ENCODE measurements around the gene RASA1.

Gene RASA1

GRCh38 chr5:87367243-87367642 is 99.6 kb downstream of the RASA1 start:
- no peak for DNase-seq (ENCODE audit: low spot score)
- TF ChIP-seq CTCF (IDR thresholded peaks at IDR 0.05; ENCODE audit: extremely low read depth, insufficient read depth, missing control alignments), result no peak
- in situ Hi-C loops (cut with MboI; ENCODE audit: low pct_unique_long_range_greater_than_20kb, low sequenced_read_pairs, unreplicated experiment), result no loop called here

DNA sequence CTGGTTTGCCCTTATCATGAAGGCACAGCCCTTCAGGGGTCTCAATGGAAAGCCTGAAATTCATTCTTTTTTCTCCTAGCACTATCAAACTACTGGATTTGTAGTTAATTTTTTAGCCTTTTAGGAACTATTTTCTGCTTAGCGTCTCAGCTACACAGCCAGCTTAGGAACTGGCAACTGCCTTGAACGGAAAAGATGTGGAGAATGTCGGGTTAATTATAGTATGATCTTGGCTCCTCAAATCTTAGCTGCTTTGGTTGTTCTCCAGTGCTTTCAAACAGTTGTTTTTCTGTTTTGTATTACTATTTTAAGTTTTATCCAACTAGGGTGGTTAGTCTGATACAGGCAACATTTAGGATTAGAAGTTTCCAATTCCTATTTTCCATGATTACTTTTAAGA is 100.9 kb downstream of the RASA1 start:
- in situ Hi-C loops (cut with MboI; ENCODE audit: low pct_unique_long_range_greater_than_20kb, low sequenced_read_pairs, unreplicated experiment), result no loop called here
- DNase-seq (ENCODE audit: low spot score), result no peak
- no peak for TF ChIP-seq CTCF (IDR thresholded peaks at IDR 0.05; ENCODE audit: extremely low read depth, insufficient read depth, missing control alignments)

DNA sequence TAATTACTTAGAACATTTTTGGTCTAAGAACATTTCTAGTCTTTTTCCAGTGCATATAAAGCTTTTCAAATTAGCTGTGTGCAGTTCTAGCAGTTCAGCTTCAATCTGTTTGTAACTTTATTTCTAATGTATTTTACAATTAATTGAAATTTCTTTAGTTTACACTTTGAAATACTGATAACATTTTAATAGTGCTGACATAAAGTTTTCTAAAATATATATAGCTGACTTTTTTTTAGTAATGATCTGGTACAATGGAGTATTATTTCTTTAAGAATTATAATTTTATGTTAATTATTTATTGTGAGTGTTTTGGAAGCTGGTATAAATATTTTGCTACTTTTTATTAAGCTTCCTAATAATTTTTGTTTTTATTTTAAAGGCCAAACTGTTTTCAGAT is 101.7 kb downstream of the RASA1 start:
- no peak for DNase-seq (ENCODE audit: low spot score)
- in situ Hi-C loops (cut with MboI; ENCODE audit: low pct_unique_long_range_greater_than_20kb, low sequenced_read_pairs, unreplicated experiment), result no loop called here
- no peak for TF ChIP-seq CTCF (IDR thresholded peaks at IDR 0.05; ENCODE audit: extremely low read depth, insufficient read depth, missing control alignments)

GRCh38 chr5:87372705-87373104 is 105.0 kb downstream of the RASA1 start:
- no peak for DNase-seq (ENCODE audit: low spot score)
- in situ Hi-C loops (cut with MboI; ENCODE audit: low pct_unique_long_range_greater_than_20kb, low sequenced_read_pairs, unreplicated experiment), result no loop called here
- no peak for TF ChIP-seq CTCF (IDR thresholded peaks at IDR 0.05; ENCODE audit: extremely low read depth, insufficient read depth, missing control alignments)

DNA sequence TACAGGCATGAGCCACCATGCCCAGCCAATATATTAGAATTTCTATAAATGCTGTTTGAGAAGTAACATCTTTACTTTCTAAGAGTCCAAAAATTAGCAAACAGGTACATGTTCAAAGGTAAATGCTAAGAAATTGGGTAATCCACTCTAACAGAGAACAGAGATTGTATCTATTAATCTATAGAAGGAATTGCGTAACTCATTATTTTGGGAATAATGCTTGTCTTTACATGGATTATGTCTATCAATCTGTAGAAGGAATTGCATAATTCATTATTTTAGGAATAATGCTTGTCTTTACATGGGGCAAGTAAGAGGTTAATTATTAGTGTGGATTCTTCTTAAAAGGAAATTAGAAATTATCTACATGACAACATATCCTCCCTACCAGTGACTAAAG is 114.5 kb downstream of the RASA1 start:
- TF ChIP-seq CTCF (IDR thresholded peaks at IDR 0.05; ENCODE audit: extremely low read depth, insufficient read depth, missing control alignments), result no peak
- in situ Hi-C loops (cut with MboI; ENCODE audit: low pct_unique_long_range_greater_than_20kb, low sequenced_read_pairs, unreplicated experiment), result no loop called here
- DNase-seq (ENCODE audit: low spot score), result no peak

DNA sequence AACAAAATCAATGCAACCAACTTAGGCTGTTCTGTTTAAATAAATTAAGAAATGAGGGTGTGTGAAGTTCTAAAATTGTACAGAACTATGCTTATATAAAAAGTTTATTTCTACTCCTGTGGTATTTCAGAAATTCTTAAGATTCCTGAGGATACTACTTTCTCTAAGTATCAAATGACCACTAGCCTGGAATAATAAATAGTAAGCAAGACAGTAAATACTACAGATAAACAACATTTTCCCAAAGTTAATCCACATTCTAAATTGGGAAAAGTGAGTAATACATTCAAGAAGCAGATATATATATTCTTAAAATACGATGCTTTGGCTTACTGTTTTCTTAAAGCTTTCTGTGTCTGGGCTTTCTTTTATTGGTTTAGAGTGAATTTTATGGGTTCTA is 115.5 kb downstream of the RASA1 start:
- no peak for TF ChIP-seq CTCF (IDR thresholded peaks at IDR 0.05; ENCODE audit: extremely low read depth, insufficient read depth, missing control alignments)
- in situ Hi-C loops (cut with MboI; ENCODE audit: low pct_unique_long_range_greater_than_20kb, low sequenced_read_pairs, unreplicated experiment), result no loop called here
- DNase-seq (ENCODE audit: low spot score), result no peak

DNA sequence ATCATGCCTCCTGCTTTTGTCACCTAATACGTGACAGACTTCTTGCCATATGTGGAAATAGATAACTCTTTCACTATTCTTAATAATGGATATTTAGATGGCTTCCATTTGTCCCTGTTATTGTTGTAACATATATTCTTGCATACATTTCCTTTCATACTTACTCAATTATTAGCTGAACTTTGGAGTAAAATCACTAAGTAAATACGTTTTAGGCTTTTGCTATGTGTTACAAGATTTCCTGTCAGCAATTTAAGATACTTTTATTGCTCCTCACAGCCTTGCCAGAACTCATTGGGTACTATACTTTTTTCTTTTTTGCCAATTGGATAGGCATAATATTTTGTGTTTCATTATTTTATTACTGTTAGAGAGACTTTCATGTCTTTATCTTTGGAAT is 118.1 kb downstream of the RASA1 start:
- DNase-seq (ENCODE audit: low spot score), result no peak
- in situ Hi-C loops (cut with MboI; ENCODE audit: low pct_unique_long_range_greater_than_20kb, low sequenced_read_pairs, unreplicated experiment), result no loop called here
- no peak for TF ChIP-seq CTCF (IDR thresholded peaks at IDR 0.05; ENCODE audit: extremely low read depth, insufficient read depth, missing control alignments)
